K562 (cell line): ENCODE results near the gene SLC22A7. TPM values are rescaled to one million over a fixed set of nuclear protein-coding genes. Genes with fewer than 3 reads are reported as not detected.

Experiments used
- ATAC-seq: fragments of 200-7000 bp; cut with Tn5 transposase; 3 replicates; pipeline ENCODE4 v1.9.1; 2020; ENCODE audit warnings: moderate library complexity
- BruUV-seq: library from RNA; stranded (reverse); fragments of 400-500 nt; replicated peaks from 2 replicates; lab custom pipeline; 2021; lab: Mats Ljungman, UMichigan
- CTCF ChIA-PET: fragments of 300-600 bp; formaldehyde crosslinking; extraction: SDS; loops from one replicate; lab custom pipeline; 2021; ENCODE audit warnings: low intra/inter-chr PET ratio; lab: Yijun Ruan, JAX
- POLR2A ChIA-PET: fragments of 300-600, 350-650 bp; sonication (Branson Sonifier 250); formaldehyde crosslinking; extraction: SDS; loops from one replicate; lab custom pipeline; 2021; ENCODE audit warnings: antibody characterized with exemption, inconsistent platforms; lab: Yijun Ruan, JAX
- DNase-seq, 4 experiments: peaks; one replicate each; pipeline versions ENCODE4 v3.0.0 to v3.0.0-alpha.2; 2011 to 2018; ENCODE audit warnings: low spot score in 3 of 4, mixed read lengths in 3 of 4; ENCODE audit errors: extremely low read depth in 1 of 4
- FAIRE-seq: peaks from 2 replicates; lab custom pipeline; 2011; peaks lifted over from hg19 to GRCh38; lab: Jason Lieb, UNC
- H2AFZ ChIP-seq: 2 replicates; pipeline ENCODE4 v1.6.0; 2011; ENCODE audit warnings: low read depth, low read length, control low read depth, inconsistent platforms
- H3K27ac ChIP-seq: fragments of 200-600 bp; 3 replicates; pipeline ENCODE4 v1.8.0; 2011; ENCODE audit warnings: low read depth, mild to moderate bottlenecking, control low read depth, inconsistent platforms, low read length, moderate library complexity, mixed read lengths; ENCODE audit errors: extremely low read depth
- H3K27me3 ChIP-seq, 2 experiments: fragments of 300-600 bp in 1 of 2; 2 replicates in 1 of 2; 3 replicates in 1 of 2; pipeline versions ENCODE4 v1.6.0 to v1.8.0; 2011; ENCODE audit warnings: inconsistent platforms in 2 of 2, low read length in 2 of 2, mild to moderate bottlenecking in 1 of 2, mixed read lengths in 1 of 2, moderate library complexity in 1 of 2; ENCODE audit not compliant: control insufficient read depth in 2 of 2, insufficient read depth in 2 of 2
- H3K36me3 ChIP-seq: fragments of 300-600 bp; 3 replicates; pipeline ENCODE4 v1.8.0; 2011; ENCODE audit warnings: mild to moderate bottlenecking, low read length, inconsistent platforms; ENCODE audit not compliant: control insufficient read depth, insufficient read depth
- H3K4me1 ChIP-seq, 2 experiments: fragments of 200-600 bp in 1 of 2; replicated peaks in 1 of 2; 2 replicates in 1 of 2; 3 replicates in 1 of 2; pipeline versions ENCODE4 v1.5.1 to v1.8.0; 2011; ENCODE audit warnings: inconsistent platforms in 2 of 2, low read length in 2 of 2, mild to moderate bottlenecking in 1 of 2, mixed read lengths in 1 of 2, moderate library complexity in 1 of 2; ENCODE audit not compliant: control insufficient read depth in 2 of 2, insufficient read depth in 2 of 2
- H3K4me2 ChIP-seq: 2 replicates; pipeline ENCODE4 v1.6.1; 2011; ENCODE audit warnings: low read length, control low read depth, inconsistent platforms, mixed read lengths; ENCODE audit not compliant: insufficient read depth
- H3K4me3 ChIP-seq: fragments of 200-600 bp; sonication (generic), shearing (Covaris generic); 2 replicates; pipeline ENCODE4 v1.5.1; 2016; ENCODE audit warnings: control low read depth, inconsistent platforms
- H3K79me2 ChIP-seq: fragments of 200-600 bp; 3 replicates; pipeline ENCODE4 v1.8.0; 2011; ENCODE audit warnings: low read length, inconsistent platforms; ENCODE audit not compliant: control insufficient read depth, insufficient read depth
- H3K9ac ChIP-seq, 2 experiments: 2 replicates each; pipeline versions ENCODE4 v1.6.0 to v1.6.1; 2011; ENCODE audit warnings: low read depth in 2 of 2, low read length in 2 of 2, control low read depth in 1 of 2, inconsistent platforms in 1 of 2, mild to moderate bottlenecking in 1 of 2, mixed read lengths in 1 of 2; ENCODE audit not compliant: insufficient read depth in 1 of 2
- H3K9me1 ChIP-seq: one replicate; pipeline ENCODE4 v1.6.0; 2011; ENCODE audit warnings: inconsistent platforms, mild to moderate bottlenecking, low read length, moderate library complexity; ENCODE audit not compliant: control insufficient read depth, insufficient read depth
- H3K9me3 ChIP-seq: replicated peaks from 2 replicates; pipeline ENCODE4 v1.5.1; 2011; ENCODE audit warnings: low read depth, low read length, inconsistent platforms; ENCODE audit not compliant: control insufficient read depth, insufficient read depth
- H4K20me1 ChIP-seq: replicated peaks from 2 replicates; pipeline ENCODE4 v1.6.1; 2011; ENCODE audit warnings: low read length, inconsistent platforms, mixed read lengths; ENCODE audit not compliant: control insufficient read depth, insufficient read depth
- BRD4 ChIP-seq: fragments of 200-600 bp; sonication (generic); IDR thresholded peaks from 2 replicates; pipeline ENCODE4 v1.6.1; 2017; ENCODE audit warnings: inconsistent platforms
- CTBP1 ChIP-seq: fragments of 450-650 bp; IDR thresholded peaks from 2 replicates; pipeline ENCODE4 v1.6.1; 2016; ENCODE audit warnings: borderline replicate concordance
- CTCF ChIP-seq, 3 experiments: IDR thresholded peaks in 2 of 3; conservative IDR thresholded peaks in 1 of 3; 2 replicates each; pipeline ENCODE4 v1.5.1; 2011 to 2012; ENCODE audit warnings: low read length in 3 of 3, mild to moderate bottlenecking in 3 of 3, control low read depth in 2 of 3, improper control_type of control experiment in 1 of 3, inconsistent platforms in 1 of 3, low read depth in 1 of 3, mixed read lengths in 1 of 3, moderate library complexity in 1 of 3; ENCODE audit not compliant: insufficient read depth in 2 of 3
- EGR1 ChIP-seq: fragments of 450-650 bp; conservative IDR thresholded peaks from 2 replicates; pipeline ENCODE4 v1.6.1; 2017; ENCODE audit warnings: mild to moderate bottlenecking
- HNRNPLL ChIP-seq: fragments of 200-400 bp; formaldehyde crosslinking; IDR thresholded peaks from 2 replicates; pipeline ENCODE4 v1.6.1; 2017; ENCODE audit warnings: low read length, low read depth, mild to moderate bottlenecking; ENCODE audit not compliant: poor library complexity, severe bottlenecking
- ID3 ChIP-seq, 2 experiments: fragments of 250-450 bp in 1 of 2; fragments of 450-650 bp in 1 of 2; sonication (Bioruptor Pico) in 1 of 2; IDR thresholded peaks; 2 replicates each; pipeline versions ENCODE4 v1.6.1 to v1.8.0; 2016 to 2021; ENCODE audit warnings: mild to moderate bottlenecking in 2 of 2, moderate library complexity in 2 of 2, missing compliant biosample characterization in 1 of 2, missing genetic modification characterization in 1 of 2
- L3MBTL2 ChIP-seq: fragments of 450-650 bp; IDR thresholded peaks from 2 replicates; pipeline ENCODE4 v1.6.1; 2016; ENCODE audit warnings: mild to moderate bottlenecking, moderate library complexity
- MAX ChIP-seq: sonication (generic); formaldehyde crosslinking; IDR thresholded peaks from 2 replicates; pipeline ENCODE4 v1.9.0; 2022; ENCODE audit warnings: mild to moderate bottlenecking, missing genetic modification reagents
- NFIC ChIP-seq: fragments of 450-650 bp; IDR thresholded peaks from 2 replicates; pipeline ENCODE4 v1.6.1; 2017; ENCODE audit warnings: mild to moderate bottlenecking, inconsistent platforms
- NRF1 ChIP-seq, 2 experiments: fragments of 450-650 bp; IDR thresholded peaks in 1 of 2; conservative IDR thresholded peaks in 1 of 2; 2 replicates each; pipeline ENCODE4 v1.6.1; 2014; ENCODE audit warnings: mild to moderate bottlenecking in 2 of 2
- PURB ChIP-seq: sonication (generic); formaldehyde crosslinking; IDR thresholded peaks from 2 replicates; pipeline ENCODE4 v1.9.0; 2021; ENCODE audit warnings: low read depth, mild to moderate bottlenecking, missing genetic modification reagents
- SMARCA5 ChIP-seq: fragments of 450-650 bp; IDR thresholded peaks from 2 replicates; pipeline ENCODE4 v1.6.1; 2016
- SRF ChIP-seq, 2 experiments: fragments of 250-450, 450-650 bp in 1 of 2; sonication (Bioruptor Pico) in 1 of 2; sonication (generic) in 1 of 2; formaldehyde crosslinking; IDR thresholded peaks; 2 replicates each; pipeline versions ENCODE4 v1.5.0 to v1.5.1; 2020 to 2022; ENCODE audit warnings: mild to moderate bottlenecking in 1 of 2, missing genetic modification reagents in 1 of 2
- THAP7 ChIP-seq: fragments of 250-450 bp; sonication (Bioruptor Pico); IDR thresholded peaks from 2 replicates; pipeline ENCODE4 v1.5.0; 2021
- ZBTB33 ChIP-seq: sonication (generic); formaldehyde crosslinking; IDR thresholded peaks from 2 replicates; pipeline ENCODE4 v1.8.1; 2023; ENCODE audit warnings: mild to moderate bottlenecking, missing genetic modification reagents
- WGBS: fragments of 100-300 bp; shearing (Covaris generic); methylation state at CpG from one replicate; pipeline ENCODE4 v1.1.6; 2016; ENCODE audit warnings: low coverage, mixed read lengths; ENCODE audit not compliant: insufficient coverage; ENCODE audit errors: missing lambda C conversion rate; 5-methylcytosine and 5-hydroxymethylcytosine counted together
- in situ Hi-C: fragments of 300-500 bp; cut with MboI; formaldehyde crosslinking; loops from 4 replicates; pipeline ENCODE4 v1.15.0; 2018; ENCODE audit warnings: inconsistent platforms, mixed read lengths
- intact Hi-C: fragments of 100-400 bp; cut with micrococcal nuclease; formaldehyde crosslinking; loops from 2 replicates; pipeline ENCODE4 v1.14.2; 2022
- polyA plus RNA-seq, 8 experiments: library from polyadenylated mRNA; depleted of rRNA in 4 of 8; stranded (reverse) in 5 of 8; unstranded in 3 of 8; fragments of >200 nt; fragmentation: Nextera tagmentation in 2 of 8; fragmentation: Illumina TruSeq in 1 of 8; extraction: Ambion mirVana in 2 of 8; extraction: Trizol in 1 of 8; gene quantifications; 2 replicates each; pipeline versions ENCODE4 v1.2.1 to v1.2.3, GENCODE V29; 2011 to 2014; ENCODE audit warnings: inconsistent platforms in 1 of 8, missing spikeins in 1 of 8
- total RNA-seq, 7 experiments: library from RNA; depleted of rRNA in 6 of 7; stranded (reverse); fragments of >200 nt in 6 of 7; fragmentation: Illumina TruSeq in 2 of 7; extraction: Trizol in 2 of 7; gene quantifications; 2 replicates each; pipeline versions ENCODE4 v1.2.1 to v1.2.3, GENCODE V29; 2011 to 2021; ENCODE audit warnings: low replicate concordance in 1 of 7

The SLC22A7 gene
- total and polyA plus RNA-seq, 9 of the 15 experiments (the other 6 are each of a cell fraction or from before 2014, with no cell fraction given), result not detected

GRCh38 chr6:43308101-43308989 lies 10.3 kb downstream of the SLC22A7 start, which contains the start of gene CRIP3:
Gene CRIP3 (minus strand): TSS chr6:43308826. CDS start chr6:43308792, 34 bp downstream.
- peak within 1 kb of the TSS; percentile 29 for H3K4me3 ChIP-seq
- peaks cover 1 to 6% of the 10 kb centered on the region in 2 experiments; a peak in 3 of 5 replicates for H3K27me3 ChIP-seq
- BruUV-seq, result no TSS peak
- in situ Hi-C loops, result no loop called here
- ChIA-PET POLR2A (interaction anchor here (0.6 to 1.4 kb wide), 11 partner anchors 9 to 448 kb away, joined by 3 to 6 read pairs (median 4); no protein-coding TSS in a partner anchor), CTCF (no interaction called here)
- DNase-seq (peak; percentile 59 to 70 (median 68)), ATAC-seq (peak; percentile 88), FAIRE-seq (no peak)
- no peaks in the 10 kb centered on the region for H3K79me2 ChIP-seq
- H3K4me1 ChIP-seq, result peaks cover 14 to 21% of the 10 kb centered on the region in 2 experiments
- peak within 1 kb of the TSS; percentile 82 for H3K4me2 ChIP-seq
- WGBS, result 8% methylated on average over 39 of the region's 39 CpGs
- no peak within 1 kb of the TSS for H3K27ac ChIP-seq
- intact Hi-C loops, result no loop called here
- no peaks in the 10 kb centered on the region for H4K20me1 ChIP-seq
- peak within 1 kb of the TSS; percentile 24 to 86; a peak in 3 of 4 replicates for H3K9ac ChIP-seq
- H3K9me3 ChIP-seq, result no peaks in the 10 kb centered on the region
- H2AFZ ChIP-seq, result peak within 1 kb of the TSS; percentile 98
- peaks cover 2% of the 10 kb centered on the region for H3K9me1 ChIP-seq
- H3K36me3 ChIP-seq, result no peaks in the 10 kb centered on the region
- 0 out of 2 replicates have a peak, but pooled peaks have one; percentile 30 for TF ChIP-seq L3MBTL2
- TF ChIP-seq THAP7 (CRISPR knock-in tag), result no peak
- TF ChIP-seq ZBTB33 (CRISPR knock-in tag), result 0 out of 2 replicates have a peak, but pooled peaks have one; percentile 28
- TF ChIP-seq CTCF (IDR thresholded peaks at IDR 0.05 in 2 of 3, conservative IDR thresholded peaks at IDR 0.05 in 1 of 3; ENCODE audit: insufficient read depth in 2 of 3, low read depth in 1 of 3, low read length in 3 of 3), result peak; percentile 20 to 44 (median 40); a peak in 2 of 6 replicates
- no peak for TF ChIP-seq ID3 (CRISPR knock-in tag; IDR thresholded peaks at IDR 0.05)
- no peak for TF ChIP-seq ID3 (tag; IDR thresholded peaks at IDR 0.05)
- TF ChIP-seq MAX, result 0 out of 2 replicates have a peak, but pooled peaks have one; percentile 13
- TF ChIP-seq SRF (CRISPR knock-in tag; IDR thresholded peaks at IDR 0.05), result peak in 1 of 2 experiments; percentile 92; a peak in 1 of 4 replicates
- no peak for TF ChIP-seq PURB (CRISPR knock-in tag)
- 0 out of 2 replicates have a peak, but pooled peaks have one; percentile 8 for TF ChIP-seq NFIC
- TF ChIP-seq EGR1, result peak; percentile 55
- TF ChIP-seq SMARCA5, result no peak
- peak; percentile 46; the same call in 1 of the 2 replicates for TF ChIP-seq CTBP1
- peak; percentile 48 for TF ChIP-seq HNRNPLL
- no peak for TF ChIP-seq BRD4
- TF ChIP-seq NRF1 (conservative IDR thresholded peaks at IDR 0.05 in 1 of 2, IDR thresholded peaks at IDR 0.05 in 1 of 2), result peak; percentile 60 to 64
